B cell (primary cell): ENCODE data around the gene PSMA6. TPM values are rescaled to one million over a fixed set of nuclear protein-coding genes. Genes with fewer than 3 reads are reported as not detected.

Experiments used
- ATAC-seq: fragments of 200-7000 bp; cut with Tn5 transposase; one replicate; pipeline ENCODE4 v1.10.0; 2021; ENCODE audit warnings: low read depth, mild to moderate bottlenecking, moderate number of reproducible peaks, moderate library complexity
- CTCF ChIA-PET: fragments of 350-600 bp; sonication (Branson Sonifier 250); formaldehyde crosslinking; loops from one replicate; lab custom pipeline; 2021; ENCODE audit warnings: antibody characterized with exemption, inconsistent platforms; lab: Charles Lee
- POLR2A ChIA-PET: fragments of 350-600 bp; sonication (Branson Sonifier 250); formaldehyde crosslinking; loops from one replicate; lab custom pipeline; 2021; ENCODE audit warnings: antibody characterized with exemption; lab: Charles Lee
- DNase-seq: peaks from one replicate; pipeline ENCODE4 v3.0.0; 2013
- H2AFZ ChIP-seq: 2 replicates; pipeline ENCODE4 v1.6.1; 2012; ENCODE audit warnings: mild to moderate bottlenecking, low read depth, low read length; ENCODE audit not compliant: insufficient read depth, poor library complexity, severe bottlenecking
- H3K27ac ChIP-seq, 2 donors: 1 replicate in 1 of 2; 2 replicates in 1 of 2; pipeline ENCODE4 v1.5.1; 2012 to 2013; ENCODE audit warnings: low read length in 2 of 2, mild to moderate bottlenecking in 2 of 2, moderate library complexity in 1 of 2
- H3K27me3 ChIP-seq, 4 experiments: fragments of 200-600 bp in 1 of 4; sonication (generic) in 1 of 4; replicated peaks in 1 of 4; 1 replicate in 2 of 4; 2 replicates in 2 of 4; pipeline versions ENCODE4 v1.6.1 to v1.7.0; 2013 to 2016; ENCODE audit warnings: low read length in 3 of 4, mild to moderate bottlenecking in 2 of 4, mixed read lengths in 1 of 4, moderate library complexity in 1 of 4; ENCODE audit not compliant: insufficient read depth in 4 of 4, control insufficient read depth in 3 of 4; ENCODE audit errors: control extremely low read depth in 1 of 4
- H3K36me3 ChIP-seq, 2 experiments: replicated peaks in 1 of 2; 1 replicate in 1 of 2; 2 replicates in 1 of 2; pipeline versions ENCODE4 v1.6.1 to v1.7.1; 2013; ENCODE audit warnings: low read length in 1 of 2; ENCODE audit not compliant: insufficient read depth in 2 of 2, control insufficient read depth in 1 of 2; ENCODE audit errors: control extremely low read depth in 1 of 2, extremely low read depth in 1 of 2
- H3K4me1 ChIP-seq, 2 donors: fragments of 200-600 bp in 1 of 2; sonication (generic) in 1 of 2; 1 replicate in 1 of 2; 2 replicates in 1 of 2; pipeline versions ENCODE4 v1.5.1 to v1.6.1; 2013 to 2017; ENCODE audit warnings: low read length in 2 of 2; ENCODE audit not compliant: control insufficient read depth in 2 of 2, insufficient read depth in 2 of 2
- H3K4me2 ChIP-seq: replicated peaks from 2 replicates; pipeline ENCODE3; 2012; ENCODE audit warnings: mild to moderate bottlenecking, low read depth, low read length; ENCODE audit not compliant: poor library complexity, severe bottlenecking
- H3K4me3 ChIP-seq, 5 experiments: fragments of 200-600 bp in 1 of 5; sonication (generic) in 1 of 5; 1 replicate in 3 of 5; 2 replicates in 2 of 5; pipeline versions ENCODE4 v1.5.1 to v1.7.0; 2011 to 2016; ENCODE audit warnings: low read length in 4 of 5, mild to moderate bottlenecking in 4 of 5, low read depth in 2 of 5, control low read depth in 1 of 5, moderate library complexity in 1 of 5; ENCODE audit not compliant: insufficient read depth in 1 of 5; ENCODE audit errors: control extremely low read depth in 1 of 5, extremely low read depth in 1 of 5
- H3K79me2 ChIP-seq: fragments of 200-600 bp; sonication (generic); one replicate; pipeline ENCODE4 v1.6.0; 2016; ENCODE audit warnings: low read length; ENCODE audit not compliant: control insufficient read depth, insufficient read depth
- H3K9ac ChIP-seq: fragments of 200-600 bp; sonication (generic); 2 replicates; pipeline ENCODE4 v1.6.1; 2017; ENCODE audit warnings: mild to moderate bottlenecking, low read length, moderate library complexity
- H3K9me3 ChIP-seq, 3 donors: one replicate each; pipeline versions ENCODE4 v1.6.1 to v1.7.1; 2013; ENCODE audit warnings: low read length in 2 of 3; ENCODE audit not compliant: control insufficient read depth in 2 of 3, insufficient read depth in 1 of 3; ENCODE audit errors: control extremely low read depth in 1 of 3
- H4K20me1 ChIP-seq: 2 replicates; pipeline ENCODE4 v1.6.0; 2012; ENCODE audit warnings: mild to moderate bottlenecking, low read length; ENCODE audit not compliant: insufficient read depth, control insufficient read depth, poor library complexity, severe bottlenecking
- H3K27ac Mint-ChIP-seq: one replicate; pipeline ENCODE4 v1.8.0; 2021; ENCODE audit warnings: mixed read lengths
- H3K27me3 Mint-ChIP-seq: one replicate; pipeline ENCODE4 v1.8.0; 2021; ENCODE audit warnings: mixed read lengths
- H3K4me1 Mint-ChIP-seq: one replicate; pipeline ENCODE4 v1.8.0; 2021; ENCODE audit warnings: mixed read lengths
- H3K4me3 Mint-ChIP-seq: one replicate; pipeline ENCODE4 v1.8.0; 2021; ENCODE audit warnings: mixed read lengths
- H3K9me3 Mint-ChIP-seq: one replicate; pipeline ENCODE4 v1.8.0; 2022; ENCODE audit warnings: mixed read lengths; ENCODE audit not compliant: insufficient read depth
- CTCF ChIP-seq: fragments of 200-600 bp; IDR thresholded peaks from one replicate; pipeline ENCODE4 v1.8.0; 2022; ENCODE audit warnings: antibody characterized with exemption, mild to moderate bottlenecking
- EZH2 ChIP-seq: IDR thresholded peaks from 2 replicates; pipeline ENCODE4 v1.6.1; 2012; ENCODE audit warnings: borderline replicate concordance, low read depth, mild to moderate bottlenecking, moderate library complexity, low read length; ENCODE audit not compliant: insufficient read depth, poor library complexity, severe bottlenecking
- WGBS: methylation state at CpG from one replicate; pipeline ENCODE4 v1.1.5; 2013; ENCODE audit warnings: missing lambda C conversion rate; ENCODE audit not compliant: insufficient coverage; 5-methylcytosine and 5-hydroxymethylcytosine counted together
- intact Hi-C: fragments of 100-400 bp; cut with micrococcal nuclease; formaldehyde crosslinking; loops from one replicate; pipeline ENCODE4 v1.10.0; 2022
- polyA plus RNA-seq: library from polyadenylated mRNA; depleted of rRNA; stranded (reverse); fragments of >200 nt; gene quantifications from 2 replicates; pipeline ENCODE4 v1.2.3, GENCODE V29; 2012
- total RNA-seq, 2 donors: library from RNA; stranded (reverse); fragments of 120-200 nt in 1 of 2; gene quantifications; 1 replicate in 1 of 2; 2 replicates in 1 of 2; pipeline versions ENCODE4 v1.2.3 to v1.2.4, GENCODE V29; 2013 to 2022

The PSMA6 gene
- total and polyA plus RNA-seq, 2 donors (not counting 1 experiment from before 2014, with no cell fraction given), result 47.0 to 70.6 TPM

GRCh38 chr14:35337269-35338255, 45.4 kb downstream of the PSMA6 start:
- no peaks in the 10 kb centered on the region for H3K9me3 Mint-ChIP-seq
- TF ChIP-seq EZH2 (no peak), CTCF (no peak)
- H3K27ac Mint-ChIP-seq, result no peak overlapping the region
- Histone ChIP-seq H3K79me2 (no peaks in the 10 kb centered on the region), H3K9me3 (no peaks in the 10 kb centered on the region), H3K4me3 (no peak overlapping the region), H3K36me3 (no peaks in the 10 kb centered on the region), H3K9ac (no peak overlapping the region), H2AFZ (no peak overlapping the region), H3K4me2 (no peak overlapping the region), H4K20me1 (no peaks in the 10 kb centered on the region), H3K27me3 (no peaks in the 10 kb centered on the region), H3K4me1 (peaks cover 25 to 35% of the 10 kb centered on the region in 2 donors), H3K27ac (no peak overlapping the region)
- intact Hi-C loops, result no loop called here
- no peaks in the 10 kb centered on the region for H3K27me3 Mint-ChIP-seq
- H3K4me3 Mint-ChIP-seq, result no peak overlapping the region
- ChIA-PET CTCF (no interaction called here), POLR2A (no interaction called here)
- WGBS, result 91% methylated on average over 7 of the region's 10 CpGs
- ATAC-seq (no peak), DNase-seq (no peak)
- H3K4me1 Mint-ChIP-seq, result peaks cover 30% of the 10 kb centered on the region
